ENCODE measurements around the gene FAM240A. TPM values are rescaled to one million over a fixed set of nuclear protein-coding genes. Genes with fewer than 3 reads are reported as not detected.
"Not testable (repeated sequence)": the region's sequence is repeated elsewhere in the genome, so short reads cannot be mapped to it uniquely, and the experiment has no call there.

The FAM240A gene
- total RNA-seq, 1 donor from 2014 or later, result not detected

DNA sequence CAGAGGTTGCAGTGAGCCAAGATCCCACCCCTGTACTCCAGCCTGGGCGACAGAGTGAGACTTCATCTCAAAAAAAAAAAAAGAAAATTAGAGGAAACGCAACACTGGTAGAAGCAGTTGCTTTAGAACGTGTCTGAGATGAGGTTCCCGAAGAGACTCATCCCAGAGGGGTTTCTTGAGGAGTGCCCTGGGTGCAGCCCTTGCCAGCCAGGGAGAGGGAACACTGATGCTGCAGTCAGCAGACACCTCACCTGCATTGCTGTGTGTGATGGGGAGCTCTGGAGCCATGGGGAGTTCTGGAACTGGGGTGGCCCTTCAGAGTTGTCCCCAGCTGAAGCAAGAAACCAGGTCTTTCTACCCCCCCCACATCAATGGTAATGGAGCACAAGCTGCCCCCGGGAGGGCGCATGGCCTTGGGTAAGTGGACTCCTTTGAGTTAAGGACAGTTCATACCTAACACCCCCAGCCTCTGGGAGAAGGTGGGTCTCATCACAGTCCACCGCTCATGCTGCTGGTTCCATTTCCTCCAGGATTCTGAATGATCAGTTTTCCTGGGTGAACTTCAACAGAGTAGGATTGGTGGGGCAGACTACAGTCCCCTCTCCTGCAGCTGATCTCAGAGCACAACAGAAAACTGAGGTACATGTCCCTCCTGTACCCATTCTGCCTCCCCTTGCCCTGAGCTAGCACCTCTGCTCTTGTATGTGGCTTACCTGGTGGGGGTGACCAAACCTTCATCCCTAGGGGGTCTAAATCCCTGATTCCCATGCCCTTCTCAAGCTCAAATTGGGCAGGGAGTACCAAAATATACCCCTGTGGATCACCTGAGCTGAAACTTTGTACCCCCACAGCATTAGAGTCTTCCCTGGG is 27.5 kb upstream of the FAM240A start:
- Mint-ChIP-seq H3K27me3 (peaks cover 33% of the 10 kb centered on the region), H3K9me3 (peaks cover 5% of the 10 kb centered on the region), H3K4me3 (no peak overlapping the region), H3K36me3 (no peaks in the 10 kb centered on the region), H3K4me1 (ENCODE audit: unreplicated experiment) (peaks cover 14% of the 10 kb centered on the region), H3K27ac (no peak overlapping the region)
- TF ChIP-seq CTCF (conservative IDR thresholded peaks at IDR 0.05), result no peak
- DNase-seq (ENCODE audit: extremely low spot score, unreplicated experiment), result no peak

DNA sequence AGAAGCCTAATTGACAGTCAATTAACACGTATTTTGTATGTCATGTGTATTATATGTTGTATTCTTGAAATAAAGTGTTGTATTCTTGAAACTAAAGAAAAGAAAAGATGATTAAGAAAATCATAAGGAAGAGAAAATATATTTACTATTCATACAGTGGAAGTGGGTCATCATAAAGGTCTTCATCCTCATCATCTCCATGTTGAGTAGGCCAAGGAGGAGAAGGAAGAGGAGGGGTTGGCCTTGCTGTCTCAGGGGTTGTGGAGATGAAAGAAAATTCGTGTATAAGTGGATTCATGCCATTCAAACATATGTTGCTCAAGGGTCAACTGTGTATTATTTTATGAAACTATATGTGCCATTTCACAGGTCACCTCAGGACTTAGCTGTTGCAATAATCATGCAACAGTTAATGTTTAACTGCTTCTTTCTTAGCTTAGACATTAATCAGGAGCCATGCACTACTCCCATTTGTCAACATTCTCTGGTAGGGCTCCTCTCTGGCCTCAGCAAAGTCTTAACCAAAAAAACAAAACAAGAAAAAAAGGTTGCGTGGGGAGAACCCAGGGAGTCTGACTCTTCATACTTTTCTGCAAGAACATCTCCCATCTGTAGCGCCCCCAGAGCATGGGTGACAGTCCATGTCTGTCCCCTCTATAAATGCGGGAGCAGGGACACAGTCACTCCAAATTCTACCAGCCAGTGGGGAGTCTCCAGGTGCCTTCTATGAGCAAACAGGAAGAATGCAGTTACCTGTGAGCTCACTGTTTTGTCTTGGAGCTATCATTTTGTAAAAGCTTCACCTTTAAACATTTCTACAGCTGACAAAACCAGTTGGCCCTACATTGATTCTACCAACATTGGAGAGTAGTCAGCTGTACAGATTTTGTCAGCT is 26.3 kb upstream of the FAM240A start:
- Mint-ChIP-seq H3K9me3 (peaks cover 5% of the 10 kb centered on the region), H3K36me3 (no peaks in the 10 kb centered on the region), H3K4me1 (ENCODE audit: unreplicated experiment) (peaks cover 14% of the 10 kb centered on the region), H3K27ac (peak overlapping the region; percentile 66), H3K4me3 (no peak overlapping the region), H3K27me3 (peaks cover 20% of the 10 kb centered on the region)
- no peak for TF ChIP-seq CTCF (conservative IDR thresholded peaks at IDR 0.05)
- no peak for DNase-seq (ENCODE audit: extremely low spot score, unreplicated experiment)

DNA sequence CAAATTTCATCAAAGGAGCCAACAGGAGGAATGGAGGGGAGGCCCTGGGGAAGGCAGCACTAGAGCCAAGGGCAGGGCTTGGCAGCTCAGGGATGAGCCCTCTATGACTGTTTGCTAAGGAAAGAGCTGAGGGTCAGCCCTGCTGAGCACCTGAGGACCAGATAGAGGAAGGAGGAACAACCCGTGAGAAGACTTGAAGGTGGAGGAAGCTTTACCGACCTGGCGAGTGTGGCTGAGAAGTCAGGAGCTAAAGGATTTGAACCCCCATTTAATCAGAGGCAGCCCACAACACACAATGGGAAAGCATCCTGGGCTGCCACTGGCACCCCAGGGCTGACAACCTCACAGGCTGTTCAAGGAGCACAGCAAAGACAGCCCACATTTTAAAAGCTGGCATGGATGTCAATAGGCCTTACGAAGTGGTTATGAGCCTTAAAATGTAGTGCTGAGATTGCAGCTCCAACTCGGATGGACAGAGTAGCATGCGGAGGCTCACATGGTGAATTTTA is 25.5 kb upstream of the FAM240A start:
- no peaks in the 10 kb centered on the region for H3K36me3 Mint-ChIP-seq
- TF ChIP-seq CTCF (conservative IDR thresholded peaks at IDR 0.05), result no peak
- peaks cover 13% of the 10 kb centered on the region for H3K27me3 Mint-ChIP-seq
- DNase-seq (ENCODE audit: extremely low spot score, unreplicated experiment), result no peak
- no peak overlapping the region for H3K4me3 Mint-ChIP-seq
- peaks cover 9% of the 10 kb centered on the region for H3K9me3 Mint-ChIP-seq
- peaks cover 14% of the 10 kb centered on the region for H3K4me1 Mint-ChIP-seq (ENCODE audit: unreplicated experiment)
- peak overlapping the region; percentile 66 for H3K27ac Mint-ChIP-seq

DNA sequence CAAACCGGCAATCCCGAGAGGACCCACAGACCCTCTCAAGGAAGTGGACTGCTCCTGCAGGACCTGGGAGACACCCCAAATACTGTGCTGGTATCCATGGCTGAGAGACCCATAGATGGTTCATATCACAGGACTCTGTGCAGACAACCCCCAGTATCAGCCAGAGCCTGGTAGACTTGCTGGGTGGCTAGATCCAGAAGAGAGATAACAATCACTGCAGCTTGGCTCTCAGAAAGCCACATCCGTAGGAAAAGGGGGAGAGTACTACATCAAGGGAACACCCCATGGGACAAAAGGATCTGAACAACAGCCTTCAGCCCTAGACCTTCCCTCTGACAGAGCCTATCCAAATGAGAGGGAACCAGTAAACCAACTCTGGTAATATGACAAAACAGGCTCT is 25.1 kb upstream of the FAM240A start:
- peaks cover 10% of the 10 kb centered on the region for H3K27me3 Mint-ChIP-seq
- DNase-seq (ENCODE audit: extremely low spot score, unreplicated experiment); H3K4me3 Mint-ChIP-seq; H3K27ac Mint-ChIP-seq; H3K36me3 Mint-ChIP-seq: not testable (repeated sequence)
- H3K9me3 Mint-ChIP-seq, result peaks cover 12% of the 10 kb centered on the region
- H3K4me1 Mint-ChIP-seq (ENCODE audit: unreplicated experiment), result peaks cover 14% of the 10 kb centered on the region

DNA sequence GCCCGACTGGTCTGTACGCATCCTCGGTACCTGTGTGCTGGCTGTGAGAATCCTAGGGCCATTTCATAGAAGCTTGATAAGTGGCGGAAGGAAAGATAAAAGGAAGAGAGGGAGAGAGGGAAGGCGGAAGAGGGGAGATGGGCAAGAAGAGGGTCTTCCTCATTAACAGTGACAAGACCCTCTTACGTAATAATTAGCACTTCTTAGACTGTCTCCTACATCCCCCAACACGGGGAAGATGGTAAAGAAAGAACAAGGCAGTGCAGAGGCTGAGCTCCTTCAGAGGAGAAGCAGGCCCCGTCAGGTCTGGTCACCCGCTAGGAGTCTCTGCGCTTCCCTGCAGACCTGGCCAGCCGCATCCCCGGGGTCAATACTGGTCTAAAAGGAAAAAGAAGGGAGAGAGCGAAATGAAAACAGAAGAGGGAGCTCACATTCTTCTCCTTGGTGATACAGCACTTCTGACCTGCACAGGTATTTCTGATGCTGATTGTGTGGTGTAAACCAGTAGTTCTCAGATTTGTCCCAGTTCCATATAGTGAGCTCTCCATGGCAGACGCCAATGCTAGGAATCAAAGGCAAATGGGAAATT is 19.0 kb upstream of the FAM240A start:
- Mint-ChIP-seq H3K27ac (no peak overlapping the region), H3K4me3 (no peak overlapping the region), H3K9me3 (peaks cover 7% of the 10 kb centered on the region), H3K4me1 (ENCODE audit: unreplicated experiment) (no peaks in the 10 kb centered on the region), H3K36me3 (no peaks in the 10 kb centered on the region), H3K27me3 (peaks cover 5% of the 10 kb centered on the region)
- DNase-seq (ENCODE audit: extremely low spot score, unreplicated experiment), result no peak
- no peak for TF ChIP-seq CTCF (conservative IDR thresholded peaks at IDR 0.05)

Data from type B pancreatic cell (in vitro differentiated cells).